AG09319 (cell line): ENCODE data around the gene PPP1R14B.

Experiments
- DNase-seq: peaks from one replicate; pipeline ENCODE4 v3.0.0-alpha.2; 2010; ENCODE audit warnings: low read depth; ENCODE audit errors: extremely low read depth
- TF ChIP-seq, protein P1 (sequence below): IDR thresholded peaks from 2 replicates; pipeline ENCODE4 v1.5.1; 2011; ENCODE audit warnings: low read depth, mild to moderate bottlenecking, inconsistent platforms, low read length, moderate library complexity

The PPP1R14B gene

GRCh38 chr11:64246871-64247728 is at the start of gene PPP1R14B:
PPP1R14B (minus strand) TSS chr11:64246943; CDS start chr11:64246673, 270 bp downstream.
- peak; percentile 44 for DNase-seq
- TF ChIP-seq, protein P1, sequence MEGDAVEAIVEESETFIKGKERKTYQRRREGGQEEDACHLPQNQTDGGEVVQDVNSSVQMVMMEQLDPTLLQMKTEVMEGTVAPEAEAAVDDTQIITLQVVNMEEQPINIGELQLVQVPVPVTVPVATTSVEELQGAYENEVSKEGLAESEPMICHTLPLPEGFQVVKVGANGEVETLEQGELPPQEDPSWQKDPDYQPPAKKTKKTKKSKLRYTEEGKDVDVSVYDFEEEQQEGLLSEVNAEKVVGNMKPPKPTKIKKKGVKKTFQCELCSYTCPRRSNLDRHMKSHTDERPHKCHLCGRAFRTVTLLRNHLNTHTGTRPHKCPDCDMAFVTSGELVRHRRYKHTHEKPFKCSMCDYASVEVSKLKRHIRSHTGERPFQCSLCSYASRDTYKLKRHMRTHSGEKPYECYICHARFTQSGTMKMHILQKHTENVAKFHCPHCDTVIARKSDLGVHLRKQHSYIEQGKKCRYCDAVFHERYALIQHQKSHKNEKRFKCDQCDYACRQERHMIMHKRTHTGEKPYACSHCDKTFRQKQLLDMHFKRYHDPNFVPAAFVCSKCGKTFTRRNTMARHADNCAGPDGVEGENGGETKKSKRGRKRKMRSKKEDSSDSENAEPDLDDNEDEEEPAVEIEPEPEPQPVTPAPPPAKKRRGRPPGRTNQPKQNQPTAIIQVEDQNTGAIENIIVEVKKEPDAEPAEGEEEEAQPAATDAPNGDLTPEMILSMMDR, result no peak; the same call in 1 of the 2 replicates

GRCh38 chr11:64296236-64296635 is 49.5 kb upstream of the PPP1R14B start:
- TF ChIP-seq, protein P1, result no peak
- no peak for DNase-seq

DNA sequence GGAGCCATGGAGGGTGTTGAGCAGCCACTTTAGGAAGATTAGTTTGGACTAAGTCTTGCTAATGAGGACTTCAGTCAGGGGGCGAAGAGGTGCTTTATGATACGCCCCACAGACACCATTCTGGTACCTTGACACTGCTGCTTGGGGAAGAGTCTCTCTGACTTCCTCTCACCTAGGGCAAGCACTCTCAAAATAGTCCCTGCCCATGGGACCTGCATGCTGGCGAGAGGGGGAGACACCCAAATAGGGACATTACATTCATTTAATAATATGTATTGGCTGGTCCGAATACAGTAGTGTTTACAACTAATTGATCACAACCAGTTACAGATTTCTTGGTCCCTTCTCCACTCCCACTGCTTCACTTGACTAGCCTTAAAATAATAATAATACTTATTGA is 49.0 kb upstream of the PPP1R14B start:
- no peak for DNase-seq
- TF ChIP-seq, protein P1, result no peak

GRCh38 chr11:64294774-64295173 is 48.0 kb upstream of the PPP1R14B start:
- no peak for DNase-seq
- TF ChIP-seq, protein P1, result no peak

GRCh38 chr11:64292460-64293254 is 45.9 kb upstream of the PPP1R14B start:
- TF ChIP-seq, protein P1, result no peak
- DNase-seq, result no peak

DNA sequence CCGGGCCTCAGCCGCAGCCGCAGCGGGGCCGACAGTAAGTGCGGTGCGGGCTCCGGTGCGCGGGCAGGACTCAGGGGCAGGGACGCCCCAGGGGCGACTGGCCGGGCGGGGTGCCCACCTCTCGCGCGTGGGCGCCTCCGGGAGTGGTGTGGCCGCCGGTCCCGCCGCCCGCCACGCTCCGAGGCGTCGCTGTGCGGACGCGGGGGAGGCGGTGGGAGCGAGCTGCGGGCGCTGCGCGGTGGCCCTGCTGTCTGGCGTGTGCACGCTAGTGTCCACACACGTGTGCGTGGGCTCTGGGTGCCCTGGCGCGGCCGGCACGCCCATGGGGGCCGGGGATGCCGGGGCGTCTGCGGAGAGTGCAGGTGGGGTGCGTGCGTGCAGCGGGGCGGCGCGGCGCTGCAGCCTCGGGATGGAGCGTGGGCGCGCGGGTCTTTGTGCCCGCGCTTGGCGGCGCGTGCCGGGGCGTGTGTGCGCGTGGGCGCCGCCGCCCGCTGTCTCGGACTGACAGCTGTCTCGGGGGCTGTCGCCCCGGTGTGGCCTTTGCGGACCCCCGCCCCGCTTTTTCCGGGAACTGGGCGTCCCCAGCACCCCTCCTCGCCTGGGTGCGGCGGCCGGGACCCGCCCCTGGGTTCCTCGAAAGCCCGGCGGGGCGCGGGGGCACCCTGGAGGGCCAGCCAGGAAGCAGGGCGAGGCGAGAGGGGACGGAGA is 45.2 kb upstream of the PPP1R14B start:
- TF ChIP-seq, protein P1, result no peak
- DNase-seq, result no peak
